Stimulated activated CD4-positive, alpha-beta T cell treated with anti-CD3 and anti-CD28 coated beads, Interleukin-12 subunit alpha, Interleukin-12 subunit beta, amount 100 ng/mL, for 48 hours (primary cell): ENCODE data around the gene RADX.

Source experiments
- DNase-seq, 3 donors: peaks; one replicate each; pipeline ENCODE4 v3.0.0-alpha.2; 2020; ENCODE audit warnings: low read depth in 2 of 3, low spot score in 1 of 3

RADX gene

GRCh38 chrX:106692425-106693065 is 80.8 kb downstream of the RADX start:
- DNase-seq = no peak

- no peak for DNase-seq
Observed at GRCh38 chrX:106696502-106696901, 84.7 kb downstream of the RADX start.

- DNase-seq = no peak
Observed at GRCh38 chrX:106698693-106699092, 86.9 kb downstream of the RADX start.

GRCh38 chrX:106702636-106703035 is 90.9 kb downstream of the RADX start:
- DNase-seq = no peak

GRCh38 chrX:106706466-106706865 is 94.7 kb downstream of the RADX start:
- DNase-seq = no peak

DNA sequence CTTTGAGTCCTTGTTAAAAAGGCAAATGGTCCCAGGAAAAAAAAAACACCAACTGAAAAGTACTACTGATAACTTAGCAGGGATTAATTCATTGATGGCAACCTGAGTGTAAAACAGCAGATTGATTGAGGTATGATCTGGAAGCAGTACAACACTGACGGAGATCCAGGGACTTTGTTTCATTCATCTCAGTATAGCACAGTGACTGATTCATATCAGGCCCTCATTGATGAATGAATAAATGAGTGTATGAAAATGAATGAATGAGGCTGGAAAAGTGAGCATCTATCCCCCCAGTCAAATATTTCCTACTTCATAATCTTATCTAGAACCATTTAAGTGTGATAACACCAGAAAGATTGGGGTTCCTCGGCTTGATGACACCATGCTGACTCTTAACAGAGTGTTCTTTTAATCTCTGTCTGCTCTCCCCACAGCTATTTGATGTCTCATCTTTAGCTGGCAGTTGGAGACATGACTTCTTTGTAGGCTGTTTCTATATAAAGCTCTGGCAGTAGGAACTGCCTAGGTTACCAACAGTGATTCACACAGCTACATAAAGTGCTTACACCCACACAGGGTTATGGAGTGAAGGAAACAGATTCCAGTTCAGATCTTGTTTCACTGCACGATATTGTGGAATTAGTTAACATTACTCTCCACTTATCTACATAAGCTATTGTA is 96.1 kb downstream of the RADX start:
- no peak for DNase-seq

GRCh38 chrX:106710771-106711170 is 99.0 kb downstream of the RADX start:
- DNase-seq = no peak

GRCh38 chrX:106711375-106711774 is 99.6 kb downstream of the RADX start:
- no peak for DNase-seq

DNA sequence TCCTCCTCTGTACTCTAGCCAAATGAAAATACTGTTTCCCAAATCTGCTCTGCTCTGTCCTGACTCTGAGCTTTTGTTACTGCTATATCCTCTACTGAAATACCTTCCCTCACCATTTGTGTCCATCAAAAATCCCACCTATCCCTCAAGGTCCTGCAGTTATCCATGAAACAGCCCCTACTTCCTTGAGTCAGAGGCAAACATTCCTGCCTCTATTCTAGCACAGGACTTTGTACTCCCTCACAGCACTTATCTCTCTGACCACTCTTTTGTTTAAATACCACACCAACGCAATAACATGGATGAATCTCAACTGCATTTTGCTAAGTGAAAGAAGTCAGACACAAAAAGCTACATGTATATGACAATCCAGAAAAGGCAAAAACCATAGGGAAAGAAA is 104.2 kb downstream of the RADX start:
- DNase-seq = no peak

DNA sequence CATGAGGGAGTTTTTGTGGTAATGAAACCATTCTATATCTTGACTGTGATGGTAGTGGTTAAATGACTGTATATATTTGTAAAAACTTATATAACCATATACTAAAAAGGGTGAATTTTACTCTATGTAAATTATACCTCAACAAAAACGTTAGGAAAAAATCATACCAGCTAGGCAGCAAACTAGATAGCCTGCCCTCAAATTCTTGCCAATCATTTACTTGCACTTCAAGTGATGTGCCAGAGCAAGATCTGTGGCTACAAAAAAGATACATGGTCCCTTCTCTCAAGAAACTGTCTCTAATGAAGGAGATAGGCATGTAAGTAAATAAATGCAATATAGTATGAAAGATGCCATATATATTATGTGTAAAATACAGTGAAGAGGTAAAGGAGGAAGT is 104.7 kb downstream of the RADX start:
- no peak for DNase-seq

- DNase-seq = no peak
Observed at GRCh38 chrX:106718709-106719108, 106.9 kb downstream of the RADX start.

DNA sequence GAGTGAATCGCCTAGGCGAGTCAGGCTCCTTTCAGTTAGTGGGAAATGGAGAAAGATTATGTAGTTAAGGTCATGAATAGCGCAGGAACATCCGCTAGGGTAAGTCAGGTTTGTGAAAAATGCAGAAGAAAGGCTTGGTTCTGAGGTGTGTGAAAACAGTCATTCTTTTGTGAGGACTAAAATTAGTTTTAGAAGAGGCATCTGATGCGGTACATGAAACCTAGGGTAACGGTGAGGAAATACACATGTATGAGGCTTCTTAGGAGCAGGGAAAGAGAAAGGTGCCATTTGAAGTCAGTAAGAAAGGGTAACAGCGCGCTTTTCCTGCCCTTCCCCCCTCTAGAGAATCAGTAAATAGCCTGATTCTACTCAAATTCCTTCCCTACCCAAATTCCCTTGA is 114.2 kb downstream of the RADX start:
- DNase-seq = no peak

GRCh38 chrX:106726485-106727437 is 115.0 kb downstream of the RADX start, which contains the start of gene RNF128:
TSS of gene RNF128 (plus strand) at chrX:106726701. CDS start at chrX:106726914, 213 bp downstream.
- DNase-seq = peak in 2 of 3 donors; percentile 6 to 8

DNA sequence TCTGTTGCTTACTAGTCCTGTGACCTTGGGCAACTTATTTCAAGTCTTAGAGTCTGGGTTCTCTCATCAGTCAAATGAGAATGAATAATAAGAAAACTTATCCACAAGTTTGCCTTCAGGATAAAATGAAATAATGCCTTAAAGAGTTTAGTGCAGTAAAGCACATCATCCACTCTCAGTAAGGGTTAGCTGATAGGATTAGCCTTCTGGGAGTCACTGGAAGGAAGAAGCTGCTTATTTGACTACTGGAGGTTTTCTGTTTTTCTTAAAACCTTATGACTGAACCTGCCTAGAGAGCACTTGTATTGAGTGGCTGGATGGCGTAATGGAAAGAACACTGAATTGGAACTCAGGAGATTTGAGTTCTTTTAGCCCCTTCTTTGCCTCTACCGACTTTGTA is 116.6 kb downstream of the RADX start:
- no peak for DNase-seq
